IPS-18a (cell line): ENCODE measurements around the gene C9orf72.
"Not testable (repeated sequence)": the region's sequence is repeated elsewhere in the genome, so short reads cannot be mapped to it uniquely, and the experiment has no call there.

Experiments used
- H3K27ac ChIP-seq: one replicate; pipeline ENCODE4 v1.5.1; 2013; ENCODE audit warnings: low read length
- H3K27me3 ChIP-seq: one replicate; pipeline ENCODE4 v1.6.1; 2013; ENCODE audit warnings: mild to moderate bottlenecking, low read length; ENCODE audit not compliant: control insufficient read depth, insufficient read depth
- H3K36me3 ChIP-seq: one replicate; pipeline ENCODE4 v1.6.1; 2013; ENCODE audit warnings: low read depth, low read length; ENCODE audit not compliant: control insufficient read depth
- H3K4me1 ChIP-seq: one replicate; pipeline ENCODE4 v1.6.1; 2013; ENCODE audit warnings: low read depth, low read length; ENCODE audit not compliant: control insufficient read depth
- H3K4me3 ChIP-seq: one replicate; pipeline ENCODE4 v1.5.1; 2013; ENCODE audit warnings: low read length
- H3K9ac ChIP-seq: one replicate; pipeline ENCODE4 v1.6.1; 2013; ENCODE audit warnings: mild to moderate bottlenecking, low read length, moderate library complexity
- H3K9me3 ChIP-seq: one replicate; pipeline ENCODE4 v1.6.1; 2013; ENCODE audit warnings: low read depth, low read length; ENCODE audit not compliant: control insufficient read depth

Gene C9orf72, protein sequence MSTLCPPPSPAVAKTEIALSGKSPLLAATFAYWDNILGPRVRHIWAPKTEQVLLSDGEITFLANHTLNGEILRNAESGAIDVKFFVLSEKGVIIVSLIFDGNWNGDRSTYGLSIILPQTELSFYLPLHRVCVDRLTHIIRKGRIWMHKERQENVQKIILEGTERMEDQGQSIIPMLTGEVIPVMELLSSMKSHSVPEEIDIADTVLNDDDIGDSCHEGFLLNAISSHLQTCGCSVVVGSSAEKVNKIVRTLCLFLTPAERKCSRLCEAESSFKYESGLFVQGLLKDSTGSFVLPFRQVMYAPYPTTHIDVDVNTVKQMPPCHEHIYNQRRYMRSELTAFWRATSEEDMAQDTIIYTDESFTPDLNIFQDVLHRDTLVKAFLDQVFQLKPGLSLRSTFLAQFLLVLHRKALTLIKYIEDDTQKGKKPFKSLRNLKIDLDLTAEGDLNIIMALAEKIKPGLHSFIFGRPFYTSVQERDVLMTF

DNA sequence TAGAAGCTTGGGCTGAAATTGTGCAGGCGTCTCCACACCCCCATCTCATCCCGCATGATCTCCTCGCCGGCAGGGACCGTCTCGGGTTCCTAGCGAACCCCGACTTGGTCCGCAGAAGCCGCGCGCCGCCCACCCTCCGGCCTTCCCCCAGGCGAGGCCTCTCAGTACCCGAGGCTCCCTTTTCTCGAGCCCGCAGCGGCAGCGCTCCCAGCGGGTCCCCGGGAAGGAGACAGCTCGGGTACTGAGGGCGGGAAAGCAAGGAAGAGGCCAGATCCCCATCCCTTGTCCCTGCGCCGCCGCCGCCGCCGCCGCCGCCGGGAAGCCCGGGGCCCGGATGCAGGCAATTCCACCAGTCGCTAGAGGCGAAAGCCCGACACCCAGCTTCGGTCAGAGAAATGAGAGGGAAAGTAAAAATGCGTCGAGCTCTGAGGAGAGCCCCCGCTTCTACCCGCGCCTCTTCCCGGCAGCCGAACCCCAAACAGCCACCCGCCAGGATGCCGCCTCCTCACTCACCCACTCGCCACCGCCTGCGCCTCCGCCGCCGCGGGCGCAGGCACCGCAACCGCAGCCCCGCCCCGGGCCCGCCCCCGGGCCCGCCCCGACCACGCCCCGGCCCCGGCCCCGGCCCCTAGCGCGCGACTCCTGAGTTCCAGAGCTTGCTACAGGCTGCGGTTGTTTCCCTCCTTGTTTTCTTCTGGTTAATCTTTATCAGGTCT lies at the start of gene C9orf72:
Gene C9orf72 (minus strand): TSS at position 564 of the 716 bp plus-strand sequence. CDS start 6,361 bp downstream, outside the sequence.
- H3K9ac ChIP-seq: peak within 1 kb of the TSS; percentile 88
- H3K9me3 ChIP-seq: no peaks in the 10 kb centered on the region
- peak within 1 kb of the TSS; percentile 77 for H3K27ac ChIP-seq
- H3K4me3 ChIP-seq: peak within 1 kb of the TSS; percentile 77
- H3K36me3 ChIP-seq: no peaks in the 10 kb centered on the region
- H3K4me1 ChIP-seq: peaks cover 5% of the 10 kb centered on the region
- H3K27me3 ChIP-seq: peaks cover 6% of the 10 kb centered on the region

DNA sequence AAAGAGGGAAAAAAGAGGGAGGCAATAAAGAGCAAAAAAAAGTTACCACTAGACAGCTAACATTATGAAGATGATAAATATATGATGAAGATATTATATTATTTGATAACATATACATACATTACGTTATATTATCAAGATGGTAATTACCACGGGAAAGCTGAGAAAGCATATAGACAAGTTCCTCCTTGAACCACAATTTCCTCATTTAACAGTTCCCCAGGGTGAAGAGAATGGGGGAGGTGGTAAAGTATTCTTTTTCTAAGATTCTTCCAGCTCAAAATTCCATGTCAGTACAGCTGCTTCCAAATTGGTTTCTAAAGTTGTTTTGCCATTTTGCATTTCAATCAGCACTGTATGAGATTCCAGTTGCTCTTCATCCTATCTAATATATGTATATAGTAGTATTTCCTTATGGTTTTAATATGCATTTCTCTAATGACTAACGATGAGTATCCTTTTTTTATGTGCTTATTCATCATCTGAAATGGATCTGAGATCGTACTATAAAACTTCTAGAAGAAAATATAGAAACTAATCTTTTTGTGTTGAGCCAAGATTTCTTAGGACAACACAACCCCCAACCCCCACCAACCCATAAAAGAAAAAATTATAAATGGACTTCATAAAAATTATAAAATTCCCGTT lies 49.5 kb upstream of the C9orf72 start:
- H3K27me3 ChIP-seq: peaks cover 3% of the 10 kb centered on the region
- no peaks in the 10 kb centered on the region for H3K36me3 ChIP-seq
- no peaks in the 10 kb centered on the region for H3K9me3 ChIP-seq
- peaks cover 7% of the 10 kb centered on the region for H3K4me1 ChIP-seq
- no peak overlapping the region for H3K4me3 ChIP-seq
- no peak overlapping the region for H3K27ac ChIP-seq
- no peak overlapping the region for H3K9ac ChIP-seq

DNA sequence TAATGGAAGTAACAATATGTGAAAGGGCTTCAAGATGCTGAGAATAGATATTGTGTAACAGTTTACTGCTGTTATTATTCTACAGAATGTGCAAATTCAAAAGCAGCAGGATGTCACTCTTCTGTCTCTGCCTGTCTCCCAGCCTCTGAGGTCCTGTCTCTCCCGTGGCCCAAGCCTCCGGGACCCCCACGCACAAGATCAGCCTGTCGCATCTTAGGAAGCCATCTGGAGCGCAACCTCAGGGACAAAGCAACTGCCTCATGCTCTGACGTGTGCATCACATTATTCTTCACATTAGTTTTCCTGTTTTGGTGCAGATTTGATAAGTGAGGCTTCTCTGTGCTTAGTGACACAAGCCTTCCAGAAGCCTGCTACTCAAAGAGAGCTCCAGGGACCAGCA lies 46.5 kb upstream of the C9orf72 start:
- H3K4me3 ChIP-seq: no peak overlapping the region
- no peaks in the 10 kb centered on the region for H3K27me3 ChIP-seq
- no peaks in the 10 kb centered on the region for H3K4me1 ChIP-seq
- H3K27ac ChIP-seq: no peak overlapping the region
- no peaks in the 10 kb centered on the region for H3K36me3 ChIP-seq
- H3K9me3 ChIP-seq: no peaks in the 10 kb centered on the region
- no peak overlapping the region for H3K9ac ChIP-seq

DNA sequence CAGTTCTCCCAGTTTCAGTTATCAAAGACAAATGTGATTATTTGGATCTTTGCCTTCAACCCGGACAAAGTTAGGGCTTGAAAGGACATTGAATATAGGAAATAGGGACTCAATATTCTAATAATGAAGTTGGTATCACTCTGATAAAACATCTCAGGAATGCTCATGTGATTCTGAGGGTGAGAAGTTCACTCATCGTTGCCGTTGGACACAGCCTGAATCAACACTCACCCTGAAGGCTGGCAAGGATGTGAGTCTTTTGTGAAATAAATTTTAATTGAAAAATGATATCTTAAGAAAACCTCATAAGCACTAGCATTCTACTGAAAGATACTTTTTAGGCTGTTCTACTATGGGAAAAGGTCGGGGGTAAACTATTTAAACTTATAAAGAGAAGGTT lies 44.8 kb upstream of the C9orf72 start:
- H3K27me3 ChIP-seq: no peaks in the 10 kb centered on the region
- no peak overlapping the region for H3K9ac ChIP-seq
- H3K9me3 ChIP-seq: no peaks in the 10 kb centered on the region
- no peaks in the 10 kb centered on the region for H3K36me3 ChIP-seq
- no peak overlapping the region for H3K4me3 ChIP-seq
- H3K4me1 ChIP-seq: no peaks in the 10 kb centered on the region
- no peak overlapping the region for H3K27ac ChIP-seq

DNA sequence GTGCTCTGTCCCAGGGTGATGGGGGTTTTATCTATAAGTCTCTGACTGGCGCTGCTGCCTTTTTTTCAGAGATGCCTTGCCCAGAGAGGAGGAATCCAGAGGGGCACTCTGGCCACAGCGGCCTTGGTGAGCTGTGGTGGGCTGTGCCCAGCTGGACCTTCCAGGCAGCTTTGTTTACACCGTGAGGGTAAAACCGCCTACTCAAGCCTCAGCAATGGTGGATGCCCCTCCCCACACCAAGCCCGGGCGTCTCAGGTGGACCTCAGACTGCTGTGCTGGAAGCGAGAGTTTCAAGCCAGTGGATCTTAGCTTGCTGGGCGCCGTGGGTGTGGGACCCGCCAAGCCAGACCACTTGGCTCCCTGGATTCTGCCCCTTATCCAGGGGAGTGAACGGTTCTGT lies 41.3 kb upstream of the C9orf72 start:
- Histone ChIP-seq H3K27ac (no peak overlapping the region), H3K9me3 (no peaks in the 10 kb centered on the region), H3K9ac (no peak overlapping the region), H3K27me3 (no peaks in the 10 kb centered on the region), H3K4me1 (no peaks in the 10 kb centered on the region), H3K36me3 (no peaks in the 10 kb centered on the region), H3K4me3 (no peak overlapping the region)

DNA sequence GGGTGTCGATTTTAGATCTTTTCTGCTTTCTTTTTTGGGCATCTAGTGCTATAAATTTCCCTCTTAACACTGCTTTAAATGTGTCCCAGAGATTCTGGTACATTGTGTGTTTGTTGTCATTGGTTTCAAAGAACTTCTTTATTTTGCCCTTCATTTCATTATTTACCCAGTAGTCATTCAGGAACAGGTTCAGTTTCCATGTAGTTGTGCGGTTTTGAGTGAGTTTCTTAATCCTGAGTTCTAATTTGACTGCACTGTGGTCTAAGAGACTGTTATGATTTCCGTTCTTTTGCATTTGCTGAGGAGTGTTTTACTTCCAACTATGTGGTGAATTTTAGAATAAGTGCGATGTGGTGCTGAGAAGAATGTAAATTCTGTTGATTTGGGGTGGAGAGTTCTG lies 38.8 kb upstream of the C9orf72 start:
- not testable (repeated sequence) for H3K27ac ChIP-seq, H3K9ac ChIP-seq, H3K4me1 ChIP-seq, H3K4me3 ChIP-seq, H3K9me3 ChIP-seq, H3K27me3 ChIP-seq, H3K36me3 ChIP-seq

DNA sequence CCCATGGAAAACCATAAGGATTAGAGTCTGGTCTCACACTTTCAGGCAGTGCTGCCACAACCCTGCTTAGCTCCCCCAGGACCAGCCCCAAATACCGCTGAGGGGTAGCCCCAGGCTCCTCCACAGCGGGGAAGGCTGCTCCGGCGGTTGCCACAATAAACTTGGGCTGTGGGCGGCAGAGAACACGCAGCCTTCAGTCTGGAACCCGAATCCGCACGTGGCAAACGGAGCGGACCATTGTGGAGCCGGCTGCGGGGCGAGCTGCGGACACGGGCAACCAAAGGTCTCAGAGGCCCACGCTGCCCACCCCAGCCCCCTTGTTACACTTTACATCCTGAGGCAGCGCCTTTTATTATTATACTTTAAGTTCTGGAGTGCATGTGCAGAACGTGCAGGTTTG lies 37.3 kb upstream of the C9orf72 start:
- Histone ChIP-seq H3K36me3 (no peaks in the 10 kb centered on the region), H3K4me3 (no peak overlapping the region)

DNA sequence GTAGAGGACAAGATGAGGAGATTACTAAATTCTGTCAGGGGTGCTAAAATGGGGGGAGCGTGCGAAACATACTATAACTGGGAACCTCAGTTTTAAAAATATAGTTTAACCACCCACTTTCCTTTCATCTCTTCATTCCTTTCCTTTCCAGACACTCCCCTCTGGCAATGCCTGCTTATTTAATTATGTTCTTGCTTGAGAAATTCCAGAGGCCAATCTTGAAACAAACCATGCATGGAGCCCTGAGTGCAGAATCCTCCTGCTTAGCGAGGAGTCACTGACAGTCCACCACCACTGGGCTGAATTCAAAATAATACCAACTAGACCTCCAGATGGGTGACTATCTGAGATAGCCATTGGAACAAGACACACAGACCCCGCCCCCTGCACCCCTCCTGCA lies 29.7 kb upstream of the C9orf72 start:
- H3K4me1 ChIP-seq: peaks cover 5% of the 10 kb centered on the region
- no peaks in the 10 kb centered on the region for H3K9me3 ChIP-seq
- H3K36me3 ChIP-seq: no peaks in the 10 kb centered on the region
- H3K27ac ChIP-seq: no peak overlapping the region
- no peak overlapping the region for H3K4me3 ChIP-seq
- no peak overlapping the region for H3K9ac ChIP-seq
- no peaks in the 10 kb centered on the region for H3K27me3 ChIP-seq

More for the DNA sequence above, 37.3 kb upstream of the C9orf72 start:
- no peaks in the 10 kb centered on the region for H3K9me3 ChIP-seq
- H3K27ac ChIP-seq: no peak overlapping the region
- H3K4me1 ChIP-seq: no peaks in the 10 kb centered on the region
- no peak overlapping the region for H3K9ac ChIP-seq
- H3K27me3 ChIP-seq: no peaks in the 10 kb centered on the region

DNA sequence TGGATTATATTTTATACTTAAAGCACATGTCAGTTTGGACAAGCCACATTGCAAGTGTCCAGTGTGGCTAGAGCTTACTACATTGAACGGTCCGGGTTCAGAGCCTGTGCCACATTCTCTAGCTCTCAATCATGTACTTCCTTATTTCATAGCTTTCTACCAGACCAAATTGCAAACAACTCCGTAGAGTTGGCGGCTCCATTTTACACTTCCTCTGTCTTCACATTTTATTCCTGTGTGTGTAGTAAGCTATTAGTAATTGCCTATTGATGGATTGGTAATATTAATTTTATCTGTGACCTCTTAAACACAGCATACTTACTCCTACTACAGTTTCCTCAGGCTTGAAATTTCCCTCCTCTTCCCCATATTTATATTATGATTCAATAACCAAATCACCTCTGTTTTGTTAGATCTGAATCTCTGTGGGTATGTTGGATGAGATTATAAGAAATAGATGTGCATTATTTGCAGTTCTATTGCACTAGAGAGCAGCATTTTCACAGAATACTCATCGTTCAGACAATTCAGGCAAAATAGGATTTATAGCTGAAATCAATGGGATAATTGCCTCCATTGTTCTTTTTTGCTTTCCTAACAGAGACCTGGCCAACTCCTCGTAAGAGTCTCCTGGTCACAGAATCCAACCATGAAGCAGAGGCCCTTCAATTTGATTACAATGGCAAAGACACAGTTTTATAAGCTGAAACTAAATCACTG lies 29.0 kb upstream of the C9orf72 start:
- Histone ChIP-seq H3K27ac (no peak overlapping the region), H3K4me1 (peaks cover 5% of the 10 kb centered on the region), H3K36me3 (no peaks in the 10 kb centered on the region), H3K9ac (no peak overlapping the region), H3K27me3 (no peaks in the 10 kb centered on the region), H3K4me3 (no peak overlapping the region), H3K9me3 (no peaks in the 10 kb centered on the region)

DNA sequence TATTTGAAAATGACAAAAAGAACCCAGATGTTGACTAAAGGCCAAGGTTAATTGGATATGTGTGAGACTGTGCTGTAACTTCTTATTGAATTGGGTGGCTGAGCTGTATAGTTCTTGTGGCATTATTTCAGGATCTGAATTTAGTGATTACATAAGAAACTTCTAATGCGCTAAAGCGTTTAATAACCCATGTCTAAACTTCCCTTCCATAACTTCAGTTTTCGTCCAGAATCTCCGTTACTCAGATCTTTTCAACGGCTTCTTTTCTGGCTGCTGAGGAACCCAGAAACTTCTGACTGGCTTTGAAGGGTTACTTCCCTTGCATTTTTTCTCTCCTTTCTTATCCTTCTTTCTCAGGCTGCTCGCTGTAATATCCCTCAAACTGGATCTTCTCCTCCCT lies 28.1 kb upstream of the C9orf72 start:
- Histone ChIP-seq H3K9ac (no peak overlapping the region), H3K27me3 (no peaks in the 10 kb centered on the region), H3K36me3 (no peaks in the 10 kb centered on the region), H3K27ac (no peak overlapping the region), H3K4me1 (peaks cover 5% of the 10 kb centered on the region), H3K4me3 (no peak overlapping the region), H3K9me3 (no peaks in the 10 kb centered on the region)

DNA sequence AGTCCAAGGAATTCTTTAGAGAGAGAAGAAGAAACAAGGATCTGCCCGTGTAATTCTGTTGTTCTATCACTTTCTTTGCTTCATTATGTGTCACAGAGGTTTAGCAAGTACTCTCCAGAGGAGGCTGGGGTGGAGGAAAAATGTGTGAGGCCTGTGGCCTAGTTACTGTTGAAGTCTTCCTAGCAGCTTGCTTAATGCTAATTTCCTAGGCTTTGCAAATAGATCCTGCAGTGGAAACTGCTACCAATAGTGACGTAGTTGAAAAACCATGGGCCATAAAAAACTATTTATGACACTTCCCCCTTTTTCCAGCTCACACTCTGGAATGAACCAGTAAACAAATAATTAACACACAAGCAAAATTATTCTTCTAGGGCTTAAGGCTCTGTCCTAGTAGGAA lies 27.0 kb upstream of the C9orf72 start:
- no peak overlapping the region for H3K9ac ChIP-seq
- H3K36me3 ChIP-seq: no peaks in the 10 kb centered on the region
- H3K9me3 ChIP-seq: no peaks in the 10 kb centered on the region
- no peak overlapping the region for H3K27ac ChIP-seq
- H3K4me1 ChIP-seq: peaks cover 5% of the 10 kb centered on the region
- H3K27me3 ChIP-seq: no peaks in the 10 kb centered on the region
- no peak overlapping the region for H3K4me3 ChIP-seq
